Left lung (tissue), 10 donors: ENCODE measurements around the gene TRIM37. TPM values are rescaled to one million over a fixed set of nuclear protein-coding genes. Genes with fewer than 3 reads are reported as not detected.

Experiments
- ATAC-seq: fragments of 200-7000 bp; cut with Tn5 transposase; one replicate; pipeline ENCODE4 v1.9.1; 2020; ENCODE audit warnings: moderate library complexity
- DNase-seq, 4 donors: peaks; one replicate each; pipeline ENCODE4 v3.0.0-alpha.2; 2013 to 2020
- H3K27ac ChIP-seq, 2 donors: fragments of 200-600 bp; sonication (generic) in 1 of 2; one replicate each; pipeline versions ENCODE4 v1.5.0 to v1.8.0; 2020 to 2021
- H3K27me3 ChIP-seq, 2 donors: fragments of 200-600 bp; sonication (generic) in 1 of 2; one replicate each; pipeline versions ENCODE4 v1.5.0 to v1.8.0; 2020 to 2021
- H3K36me3 ChIP-seq, 2 donors: fragments of 200-600 bp; sonication (generic) in 1 of 2; one replicate each; pipeline versions ENCODE4 v1.5.0 to v1.8.0; 2020 to 2021
- H3K4me1 ChIP-seq, 2 donors: fragments of 200-600 bp; one replicate each; pipeline ENCODE4 v1.8.0; 2021
- H3K4me3 ChIP-seq, 2 donors: fragments of 200-600 bp; sonication (generic) in 1 of 2; one replicate each; pipeline versions ENCODE4 v1.5.0 to v1.8.0; 2020 to 2021; ENCODE audit warnings: mild to moderate bottlenecking in 1 of 2
- H3K9me3 ChIP-seq, 2 donors: fragments of 200-600 bp; sonication (generic) in 1 of 2; one replicate each; pipeline versions ENCODE4 v1.5.0 to v1.8.0; 2020 to 2021
- CTCF ChIP-seq, 2 donors: fragments of 200-600 bp; sonication (generic) in 1 of 2; IDR thresholded peaks; one replicate each; pipeline versions ENCODE4 v1.5.0 to v1.8.0; 2021; ENCODE audit warnings: antibody characterized with exemption in 2 of 2
- intact Hi-C, 2 donors: fragments of 100-400 bp; cut with DNase I; formaldehyde crosslinking; loops; one replicate each; pipeline versions ENCODE4 v1.11.2 to v1.14.2; 2022
- polyA plus RNA-seq, 6 donors: library from polyadenylated mRNA; unstranded; fragments of 120-200 nt; gene quantifications; one replicate each; pipeline ENCODE4 v1.2.1, GENCODE V29; 2013; ENCODE audit not compliant: insufficient read length in 6 of 6
- total RNA-seq, 2 donors: library from RNA; stranded (reverse); fragmentation: NEBNext Ultra II Directional; extraction: Animal tissue kit (Norgen Biotek cat#: 25700); gene quantifications; one replicate each; pipeline ENCODE4 v1.2.1, GENCODE V29; 2021
- donor health status: DM: no; HTN: yes; CAD: no.
- donor health status: DM: no; HTN: no; CAD: no.

TRIM37 gene
- total and polyA plus RNA-seq, 8 donors = 17.0 to 23.3 (median 21.4) TPM

GRCh38 chr17:59010026-59010425, 96.7 kb downstream of the TRIM37 start:
- Histone ChIP-seq H3K4me3 (no peak overlapping the region), H3K27me3 (no peaks in the 10 kb centered on the region), H3K9me3 (no peaks in the 10 kb centered on the region), H3K4me1 (no peaks in the 10 kb centered on the region), H3K36me3 (peaks cover 0 to 27% of the 10 kb centered on the region in 2 donors), H3K27ac (no peak overlapping the region)
- DNase-seq (no peak), ATAC-seq (no peak)
- intact Hi-C loops = no loop called here
- TF ChIP-seq CTCF (IDR thresholded peaks at IDR 0.05) = no peak

- DNase-seq (no peak), ATAC-seq (no peak)
- no peaks in the 10 kb centered on the region for H3K27me3 ChIP-seq
- H3K4me3 ChIP-seq = no peak overlapping the region
- H3K36me3 ChIP-seq = peaks cover 0 to 22% of the 10 kb centered on the region in 2 donors
- no peak overlapping the region for H3K27ac ChIP-seq
- TF ChIP-seq CTCF (IDR thresholded peaks at IDR 0.05) = no peak
- intact Hi-C loops = loop anchor here in 1 of 2 donors (5.0 to 10.0 kb wide), 2 partner anchors 296 to 424 kb away; no protein-coding TSS in a partner anchor
- no peaks in the 10 kb centered on the region for H3K9me3 ChIP-seq
- H3K4me1 ChIP-seq = no peaks in the 10 kb centered on the region
Measured at GRCh38 chr17:59008737-59009136, 97.9 kb downstream of the TRIM37 start.

GRCh38 chr17:59007995-59008394, 98.7 kb downstream of the TRIM37 start:
- peaks cover 0 to 22% of the 10 kb centered on the region in 2 donors for H3K36me3 ChIP-seq
- H3K4me3 ChIP-seq = no peak overlapping the region
- no peak for TF ChIP-seq CTCF (IDR thresholded peaks at IDR 0.05)
- H3K27me3 ChIP-seq = no peaks in the 10 kb centered on the region
- no peak overlapping the region for H3K27ac ChIP-seq
- H3K4me1 ChIP-seq = no peaks in the 10 kb centered on the region
- intact Hi-C loops = loop anchor here in 1 of 2 donors (5.0 to 10.0 kb wide), 2 partner anchors 296 to 423 kb away; no protein-coding TSS in a partner anchor
- ATAC-seq (no peak), DNase-seq (no peak)
- H3K9me3 ChIP-seq = no peaks in the 10 kb centered on the region

- TF ChIP-seq CTCF (IDR thresholded peaks at IDR 0.05) = peak; percentile 86 to 96
- peaks cover 0 to 25% of the 10 kb centered on the region in 2 donors for H3K4me1 ChIP-seq
- intact Hi-C loops = loop anchor here in 1 of 2 donors (5.0 to 10.0 kb wide), 2 partner anchors 292 to 420 kb away; no protein-coding TSS in a partner anchor
- DNase-seq (peak in 3 of 4 donors; percentile 41 to 70 (median 44)), ATAC-seq (peak; percentile 88)
- no peak overlapping the region for H3K4me3 ChIP-seq
- no peaks in the 10 kb centered on the region for H3K9me3 ChIP-seq
- peaks cover 0 to 1% of the 10 kb centered on the region in 2 donors for H3K36me3 ChIP-seq
- no peaks in the 10 kb centered on the region for H3K27me3 ChIP-seq
- H3K27ac ChIP-seq = no peak overlapping the region
Measured at GRCh38 chr17:59004338-59005111, 102.2 kb downstream of the TRIM37 start.

- Histone ChIP-seq H3K4me1 (peaks cover 0 to 25% of the 10 kb centered on the region in 2 donors), H3K27ac (no peak overlapping the region), H3K4me3 (no peak overlapping the region), H3K36me3 (no peaks in the 10 kb centered on the region), H3K9me3 (no peaks in the 10 kb centered on the region), H3K27me3 (no peaks in the 10 kb centered on the region)
- DNase-seq = no peak
- ATAC-seq = no peak
- intact Hi-C loops = loop anchor here in 1 of 2 donors (10.0 kb wide), 1 partner anchor 419 kb away; no protein-coding TSS in a partner anchor
- TF ChIP-seq CTCF (IDR thresholded peaks at IDR 0.05) = no peak
Measured at GRCh38 chr17:59003860-59004259, 102.8 kb downstream of the TRIM37 start.
